Aorta (tissue), 5 donors: ENCODE data around the gene JAG2. TPM values are rescaled to one million over a fixed set of nuclear protein-coding genes. Genes with fewer than 3 reads are reported as not detected.

ENCODE experiments used
- ATAC-seq: fragments of 200-7000 bp; cut with Tn5 transposase; one replicate; pipeline ENCODE4 v1.9.1; 2022; ENCODE audit warnings: moderate library complexity; ENCODE audit not compliant: low FRiP score
- DNase-seq, 2 donors: peaks; one replicate each; pipeline ENCODE4 v3.0.0-alpha.2; 2020
- H3K27ac ChIP-seq, 2 donors: one replicate each; pipeline ENCODE4 v1.5.1; 2013; ENCODE audit warnings: low read length in 2 of 2, mild to moderate bottlenecking in 2 of 2, moderate library complexity in 2 of 2, control low read depth in 1 of 2, inconsistent platforms in 1 of 2, low read depth in 1 of 2
- H3K27me3 ChIP-seq, 2 donors: one replicate each; pipeline ENCODE4 v1.6.1; 2013; ENCODE audit warnings: control low read depth in 1 of 2, low read length in 1 of 2, mild to moderate bottlenecking in 1 of 2, moderate library complexity in 1 of 2; ENCODE audit not compliant: insufficient read depth in 2 of 2, control insufficient read depth in 1 of 2
- H3K36me3 ChIP-seq, 2 donors: one replicate each; pipeline ENCODE4 v1.6.1; 2013; ENCODE audit warnings: control low read depth in 1 of 2, low read length in 1 of 2, mild to moderate bottlenecking in 1 of 2; ENCODE audit not compliant: insufficient read depth in 2 of 2, control insufficient read depth in 1 of 2
- H3K4me1 ChIP-seq, 2 donors: one replicate each; pipeline ENCODE4 v1.6.1; 2013; ENCODE audit warnings: low read length in 2 of 2, control low read depth in 1 of 2, mild to moderate bottlenecking in 1 of 2, moderate library complexity in 1 of 2; ENCODE audit not compliant: insufficient read depth in 2 of 2, control insufficient read depth in 1 of 2
- H3K4me3 ChIP-seq, 2 donors: one replicate each; pipeline ENCODE4 v1.5.1; 2013; ENCODE audit warnings: low read length in 2 of 2, control low read depth in 1 of 2, mild to moderate bottlenecking in 1 of 2
- H3K9me3 ChIP-seq: one replicate; pipeline ENCODE4 v1.6.1; 2013; ENCODE audit warnings: mild to moderate bottlenecking, low read length; ENCODE audit not compliant: control insufficient read depth
- WGBS, 2 donors: extraction: QIAGEN DNeasy Blood & Tissue Kit; methylation state at CpG; one replicate each; pipeline ENCODE4 v1.1.7; 2013; 5-methylcytosine and 5-hydroxymethylcytosine counted together
- intact Hi-C, 2 donors: fragments of 100-400 bp; cut with DNase I; formaldehyde crosslinking; loops; one replicate each; pipeline versions ENCODE4 v1.14.2 to v1.15.0; 2022
- polyA plus RNA-seq, 2 donors: library from polyadenylated mRNA; stranded (reverse); fragments of 200-250 nt; gene quantifications; one replicate each; pipeline ENCODE4 v1.2.3, GENCODE V29; 2013
- total RNA-seq, 2 donors: library from RNA; stranded (reverse); fragmentation: NEBNext Ultra II Directional; extraction: Animal tissue kit (Norgen Biotek cat#: 25700); gene quantifications; one replicate each; pipeline ENCODE4 v1.2.1, GENCODE V29; 2021
- donor health status: healthy with polysubstance abuse.
- donor health status: Bipolar disorder and iron deficiency.
- donor health status: DM: no; HTN: no; CAD: no.
- donor health status: DM: no; HTN: no; CAD: no.
- donor health status: DM: yes; HTN: yes; CAD: no.

The JAG2 gene
- total and polyA plus RNA-seq, 4 donors, result 0.13 to 32.1 (median 8.1) TPM

DNA sequence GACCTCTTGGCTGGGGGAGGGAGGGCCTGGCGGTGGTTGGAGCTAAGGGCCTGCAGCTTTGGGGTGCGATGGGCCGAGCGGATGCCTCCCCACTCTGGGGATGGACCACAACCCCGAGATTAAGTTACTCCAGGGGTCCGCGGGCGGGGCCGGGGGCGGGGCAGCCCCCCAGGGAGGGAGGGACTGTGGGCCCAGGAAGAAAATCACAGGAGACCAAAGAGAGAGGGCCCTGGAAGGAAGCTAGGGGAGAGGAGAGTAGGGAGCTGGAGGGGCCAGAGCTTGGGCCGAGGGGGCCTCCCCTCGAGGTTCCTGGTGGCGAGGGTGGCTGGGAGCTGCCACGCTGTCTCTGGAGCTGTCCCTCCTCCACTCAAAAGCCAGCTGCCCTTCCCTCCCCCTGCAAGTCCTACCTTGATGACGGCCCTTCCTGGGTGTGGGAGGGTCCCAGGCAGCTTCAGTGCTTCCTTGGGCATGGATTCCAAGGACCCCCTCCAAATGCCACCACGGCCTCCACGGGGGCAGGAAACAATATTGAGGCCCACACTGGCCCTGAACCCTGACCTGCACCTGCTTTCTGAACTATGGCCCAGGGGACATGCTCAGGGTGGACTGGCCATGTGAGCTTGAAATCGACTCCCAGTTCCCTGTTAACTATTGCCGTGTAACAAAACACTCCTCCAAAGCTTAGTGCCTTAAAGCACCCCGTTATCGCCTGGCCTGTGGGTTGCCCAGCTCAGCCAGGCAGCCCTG lies 13.1 kb upstream of the JAG2 start:
- DNase-seq, result no peak
- Histone ChIP-seq H3K27ac (no peak overlapping the region), H3K4me1 (no peaks in the 10 kb centered on the region), H3K36me3 (no peaks in the 10 kb centered on the region), H3K9me3 (no peaks in the 10 kb centered on the region), H3K27me3 (no peaks in the 10 kb centered on the region), H3K4me3 (no peak overlapping the region)
- intact Hi-C loops, result loop anchor here in 1 of 2 donors (5.0 kb wide), 1 partner anchor 89 kb away; no protein-coding TSS in a partner anchor
- no peak for ATAC-seq
- whole genome bisulfite sequencing, 2 donors, result 56 to 58% methylated on average over 19 to 21 of the region's 21 CpGs

DNA sequence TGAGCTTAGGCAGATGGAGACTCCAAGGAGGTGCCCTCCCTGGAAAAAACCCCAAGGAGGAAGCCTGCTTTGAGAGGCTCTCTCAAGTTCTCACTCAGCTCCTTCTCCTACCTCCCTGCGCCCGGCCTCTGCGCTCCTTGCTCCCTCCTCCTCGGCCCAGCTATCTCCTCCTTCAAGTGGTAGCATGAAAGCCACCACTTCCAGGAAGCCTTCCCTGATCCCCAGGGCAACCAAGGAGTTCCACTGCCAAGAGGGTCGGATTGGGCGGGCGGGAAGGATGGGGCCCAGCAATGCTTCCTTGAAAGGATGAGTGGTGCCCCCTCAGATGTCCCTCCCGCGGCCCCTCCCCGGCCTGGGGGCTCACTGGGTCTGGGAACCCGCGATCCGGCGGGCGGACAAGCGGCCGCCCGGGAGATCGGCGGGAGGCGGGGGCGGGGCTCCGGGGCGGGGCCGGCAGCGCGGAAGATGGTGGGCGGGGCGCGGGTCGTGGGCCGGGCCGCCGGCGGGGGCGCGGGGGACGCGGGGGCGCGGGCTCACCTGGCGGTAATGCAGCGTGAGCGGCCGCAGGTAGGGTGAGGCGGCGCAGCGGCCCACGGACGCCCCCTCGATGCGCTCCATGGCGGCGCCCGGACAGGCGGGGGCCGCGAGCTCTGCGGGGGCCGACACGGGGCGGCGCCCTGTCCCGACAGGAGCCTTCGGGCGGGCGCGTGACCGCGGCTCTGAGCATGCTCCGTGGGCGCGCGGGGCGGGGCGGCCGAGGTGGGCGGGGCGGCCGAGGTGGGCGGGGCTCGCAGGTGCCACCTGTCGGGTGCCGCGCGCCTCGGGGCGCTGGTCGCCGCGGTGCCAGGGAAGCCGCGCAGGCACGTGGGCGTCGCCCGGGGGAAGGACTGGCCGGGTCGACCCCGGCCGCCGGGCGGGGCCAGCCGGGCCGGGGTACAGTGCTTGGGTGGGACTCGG lies 12.3 kb upstream of the JAG2 start, which contains the start of gene NUDT14:
Gene NUDT14, minus strand, starts transcription at position 721 of the 957 bp plus-strand sequence. Its CDS starts 103 bp downstream, at position 618.
- intact Hi-C loops, result loop anchor here in 1 of 2 donors (5.0 kb wide), 1 partner anchor 89 kb away; no protein-coding TSS in a partner anchor

DNA sequence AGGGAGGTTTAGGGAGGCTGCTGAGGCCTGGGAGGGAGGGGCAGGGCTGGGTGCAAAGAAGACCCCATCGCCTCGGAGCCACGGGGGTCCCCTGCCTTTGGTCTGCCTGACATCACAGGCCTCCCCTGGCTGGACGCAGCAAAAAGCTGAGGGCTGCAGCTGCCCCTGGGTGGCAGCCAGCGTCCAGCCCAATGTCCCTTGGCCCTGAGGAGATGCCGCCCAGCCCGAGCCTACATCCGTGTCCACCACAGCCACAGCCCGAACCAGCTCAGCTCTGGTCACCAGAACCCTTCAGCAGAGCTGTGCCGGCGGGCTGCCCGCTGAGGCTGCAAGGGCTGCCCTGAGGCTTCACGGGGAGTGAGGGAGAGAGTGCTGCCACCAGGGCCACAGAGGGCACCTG lies 10.6 kb upstream of the JAG2 start:
- Histone ChIP-seq H3K9me3 (no peaks in the 10 kb centered on the region), H3K27ac (no peak overlapping the region), H3K27me3 (no peaks in the 10 kb centered on the region), H3K36me3 (no peaks in the 10 kb centered on the region), H3K4me1 (no peaks in the 10 kb centered on the region), H3K4me3 (no peak overlapping the region)
- WGBS, 2 donors, result 87 to 90% methylated on average over 10 to 13 of the region's 13 CpGs
- DNase-seq (no peak), ATAC-seq (no peak)
- intact Hi-C loops, result no loop called here

More for the DNA sequence above, 12.3 kb upstream of the JAG2 start, which contains the start of gene NUDT14:
- Histone ChIP-seq H3K4me1 (no peaks in the 10 kb centered on the region), H3K4me3 (peak within 1 kb of the TSS; percentile 30 to 49), H3K9me3 (no peaks in the 10 kb centered on the region), H3K27ac (no peak within 1 kb of the TSS), H3K36me3 (no peaks in the 10 kb centered on the region), H3K27me3 (no peaks in the 10 kb centered on the region)
- 2 to 3% methylated on average over 41 to 105 of the region's 106 CpGs for WGBS, 2 donors
- DNase-seq, result peak; percentile 80 to 87
- ATAC-seq, result no peak

DNA sequence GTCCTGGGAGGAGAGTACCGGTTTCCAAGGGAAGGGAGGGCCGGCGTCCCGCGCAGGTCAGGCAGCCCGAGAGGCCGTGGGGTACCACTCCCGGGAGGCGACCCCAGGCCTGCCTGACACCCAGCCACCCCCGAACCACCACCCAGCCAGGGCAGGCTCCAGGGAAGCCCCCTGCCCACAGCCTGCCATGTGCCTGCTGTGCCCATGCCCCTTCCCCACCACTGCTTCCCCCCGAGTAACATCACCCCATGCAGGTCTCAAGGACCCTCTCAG lies 10.2 kb upstream of the JAG2 start:
- Histone ChIP-seq H3K36me3 (no peaks in the 10 kb centered on the region), H3K27ac (no peak overlapping the region), H3K9me3 (no peaks in the 10 kb centered on the region), H3K27me3 (no peaks in the 10 kb centered on the region), H3K4me1 (no peaks in the 10 kb centered on the region), H3K4me3 (no peak overlapping the region)
- ATAC-seq (no peak), DNase-seq (no peak)
- WGBS, 2 donors, result 97 to 100% methylated on average over 3 to 11 of the region's 11 CpGs
- intact Hi-C loops, result no loop called here

DNA sequence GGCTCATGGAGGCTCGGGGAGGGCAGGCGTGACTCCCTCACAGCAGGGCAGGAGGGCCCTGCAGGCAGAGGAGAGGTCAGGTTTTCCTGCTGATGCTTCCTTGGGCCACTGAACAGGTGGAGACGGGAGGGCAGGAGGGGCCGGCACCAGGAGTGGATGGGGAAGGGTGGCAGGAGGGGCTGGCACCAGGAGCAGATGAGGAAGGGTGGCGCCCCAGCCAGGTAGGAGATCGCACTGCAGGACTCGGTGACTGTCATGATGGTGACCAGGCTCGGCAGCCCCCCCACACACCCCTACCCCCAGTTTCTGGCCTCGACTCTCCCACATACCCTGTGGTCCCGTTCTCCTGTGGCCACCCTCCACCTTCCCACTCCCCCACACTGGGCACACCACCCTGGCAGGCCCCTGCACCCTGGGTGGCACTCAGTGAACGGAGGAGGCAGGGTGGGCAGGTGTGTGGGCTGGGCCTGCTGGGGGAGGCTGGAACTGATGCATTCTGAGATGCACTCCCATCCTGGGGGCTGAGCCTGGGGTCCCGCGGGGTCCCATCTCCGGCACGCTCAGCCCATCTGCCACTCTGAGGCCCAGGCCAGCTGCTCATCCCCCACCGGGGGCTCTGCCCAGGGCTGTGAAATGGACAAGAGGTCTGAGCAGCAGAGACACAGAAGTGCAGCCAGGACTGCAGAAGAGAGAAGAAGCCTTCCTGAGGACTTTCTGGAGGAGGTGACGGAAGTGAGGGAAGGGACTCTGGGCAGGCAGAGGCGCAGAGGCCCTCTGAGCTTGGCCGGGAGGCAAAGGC lies 9.7 kb upstream of the JAG2 start:
- Histone ChIP-seq H3K27ac (no peak overlapping the region), H3K27me3 (no peaks in the 10 kb centered on the region), H3K4me3 (no peak overlapping the region), H3K36me3 (no peaks in the 10 kb centered on the region), H3K4me1 (no peaks in the 10 kb centered on the region), H3K9me3 (no peaks in the 10 kb centered on the region)
- no peak for DNase-seq
- no peak for ATAC-seq
- intact Hi-C loops, result no loop called here
- 89 to 93% methylated on average over 19 of the region's 19 CpGs for WGBS, 2 donors

DNA sequence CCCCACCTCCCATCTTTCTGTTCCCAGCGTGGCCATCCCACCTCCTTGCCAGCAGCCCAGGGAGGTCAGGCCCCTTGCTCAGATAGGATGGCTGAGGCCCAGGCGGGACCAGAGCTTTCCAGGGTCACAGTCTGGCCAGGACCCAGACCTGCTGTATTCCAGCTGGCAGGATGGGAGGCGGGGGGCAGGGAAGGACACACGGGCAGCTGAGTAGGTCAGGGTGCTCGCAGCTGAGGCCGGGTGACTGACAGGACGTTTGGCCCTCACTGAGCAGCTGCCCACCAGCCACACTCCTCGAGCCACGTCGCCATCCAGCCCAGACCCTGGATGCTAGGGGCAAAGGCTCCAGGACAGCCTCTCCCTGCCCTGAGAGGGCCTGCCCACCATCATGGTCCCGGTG lies 8.5 kb upstream of the JAG2 start:
- intact Hi-C loops, result no loop called here
- ATAC-seq, result no peak

DNA sequence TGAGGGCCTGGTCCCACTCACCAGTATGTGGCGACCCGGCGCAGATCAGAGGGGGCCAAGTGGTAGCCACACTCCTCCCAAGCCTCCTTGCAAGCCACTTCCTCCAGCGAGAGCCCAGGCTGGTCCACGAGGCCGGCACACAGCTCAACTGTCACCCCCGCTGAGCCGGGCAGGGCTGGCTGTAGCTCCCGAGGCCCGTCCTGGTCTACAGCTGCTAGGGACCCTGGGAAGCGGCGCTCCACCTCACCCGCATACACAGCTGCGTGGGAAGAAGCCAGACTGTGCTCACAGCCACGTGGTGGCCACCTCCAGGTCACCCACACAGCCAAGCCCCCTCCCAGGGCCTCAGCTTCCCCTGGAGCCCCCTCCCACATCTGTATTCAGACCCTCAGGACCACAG lies 7.9 kb upstream of the JAG2 start:
- Histone ChIP-seq H3K36me3 (no peaks in the 10 kb centered on the region), H3K4me1 (no peaks in the 10 kb centered on the region), H3K4me3 (no peak overlapping the region), H3K27me3 (no peaks in the 10 kb centered on the region), H3K9me3 (no peaks in the 10 kb centered on the region), H3K27ac (no peak overlapping the region)
- 85 to 89% methylated on average over 15 of the region's 15 CpGs for WGBS, 2 donors
- ATAC-seq, result no peak
- intact Hi-C loops, result no loop called here
- no peak for DNase-seq

More for the DNA sequence above, 8.5 kb upstream of the JAG2 start:
- DNase-seq, result no peak
- H3K4me3 ChIP-seq, result no peak overlapping the region
- 64 to 69% methylated on average over 11 of the region's 11 CpGs for WGBS, 2 donors
- H3K36me3 ChIP-seq, result no peaks in the 10 kb centered on the region
- H3K4me1 ChIP-seq, result no peaks in the 10 kb centered on the region
- no peak overlapping the region for H3K27ac ChIP-seq
- no peaks in the 10 kb centered on the region for H3K9me3 ChIP-seq
- H3K27me3 ChIP-seq, result no peaks in the 10 kb centered on the region
